GM21786 (cell line): ENCODE results near the gene CHCHD4.

ENCODE experiments used
- ATAC-seq: cut with Tn5 transposase; IDR thresholded peaks from one replicate; pipeline ENCODE4 v1.9.1; 2021; ENCODE audit not compliant: unreplicated experiment

The CHCHD4 gene

DNA sequence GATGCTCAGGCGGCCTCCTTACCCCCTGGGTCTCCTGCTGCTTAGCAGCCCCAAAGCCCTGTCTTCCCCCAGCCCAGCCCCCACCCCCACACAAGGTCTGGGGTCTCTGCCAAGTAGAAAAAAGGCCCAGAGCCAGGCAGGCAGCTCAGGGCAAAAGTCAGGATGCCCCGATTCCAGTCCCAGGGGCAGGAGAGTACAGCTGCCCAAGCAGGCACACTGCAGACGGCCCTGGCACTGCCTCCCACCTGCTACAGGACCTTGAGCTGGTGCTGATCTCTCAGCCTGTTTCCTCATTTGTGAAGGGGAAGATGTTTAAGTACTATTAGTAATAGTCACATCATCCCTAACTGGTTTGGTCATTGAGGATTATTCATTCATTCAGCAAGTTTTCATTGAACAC lies 12.8 kb upstream of the CHCHD4 start:
- ATAC-seq, result no peak

DNA sequence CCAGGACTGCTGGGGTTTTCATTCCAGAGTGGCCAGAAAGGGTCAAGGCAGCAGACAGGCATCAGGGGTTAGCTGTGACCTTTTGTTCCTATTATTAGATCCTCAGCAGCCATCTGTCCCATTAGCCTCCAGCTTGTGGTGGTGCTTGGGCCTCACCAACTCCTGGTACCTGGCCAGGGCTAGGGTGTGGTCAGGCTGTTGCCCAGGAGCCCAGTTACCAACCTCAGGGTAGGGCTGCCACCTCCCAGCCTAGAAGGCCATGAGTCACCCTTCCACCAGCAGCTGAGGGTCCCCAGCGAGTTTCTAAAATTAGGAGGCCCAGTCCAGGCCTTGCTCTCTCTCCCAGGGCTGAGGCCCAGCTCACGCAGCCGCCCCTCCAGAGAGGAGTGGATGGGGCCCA lies 12.3 kb upstream of the CHCHD4 start:
- ATAC-seq, result no peak

DNA sequence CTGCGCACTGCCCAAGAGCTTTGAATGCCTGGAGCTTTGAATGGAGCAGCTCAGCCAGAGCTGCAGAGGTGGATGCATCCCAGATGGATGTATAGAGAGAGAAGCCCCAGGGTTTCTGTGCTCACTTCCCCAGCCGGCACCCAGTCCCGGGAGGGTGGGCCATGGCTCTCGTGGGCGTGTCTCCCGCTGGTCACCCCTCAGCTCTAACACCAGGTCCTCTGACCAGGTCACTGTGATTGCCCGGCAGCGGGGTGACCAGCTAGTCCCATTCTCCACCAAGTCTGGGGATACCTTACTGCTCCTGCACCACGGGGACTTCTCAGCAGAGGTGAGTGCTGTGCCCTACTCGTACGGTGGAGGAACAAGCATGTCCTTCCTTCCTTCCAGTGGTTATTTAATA lies 10.9 kb upstream of the CHCHD4 start:
- no peak for ATAC-seq

DNA sequence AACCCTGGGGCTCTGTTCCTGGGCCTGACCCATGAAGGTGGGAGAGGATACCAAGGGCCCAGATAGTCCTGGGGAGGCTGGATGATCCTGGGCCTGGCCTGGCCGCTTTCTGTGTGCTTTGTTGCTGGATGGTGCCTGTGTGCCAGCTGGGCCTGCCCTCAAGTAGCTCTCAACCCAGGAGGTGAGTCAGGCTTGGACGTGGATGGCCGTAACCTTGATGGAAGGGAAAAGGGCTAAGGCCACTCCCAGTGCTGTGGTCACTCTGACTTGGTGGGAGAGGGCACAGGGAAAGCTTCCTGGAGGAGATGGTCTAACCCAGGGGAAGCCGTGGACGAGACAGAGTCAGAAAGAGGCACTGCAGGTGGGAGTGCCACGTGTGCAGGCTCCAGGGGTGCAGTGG lies 9.6 kb upstream of the CHCHD4 start:
- ATAC-seq, result no peak

DNA sequence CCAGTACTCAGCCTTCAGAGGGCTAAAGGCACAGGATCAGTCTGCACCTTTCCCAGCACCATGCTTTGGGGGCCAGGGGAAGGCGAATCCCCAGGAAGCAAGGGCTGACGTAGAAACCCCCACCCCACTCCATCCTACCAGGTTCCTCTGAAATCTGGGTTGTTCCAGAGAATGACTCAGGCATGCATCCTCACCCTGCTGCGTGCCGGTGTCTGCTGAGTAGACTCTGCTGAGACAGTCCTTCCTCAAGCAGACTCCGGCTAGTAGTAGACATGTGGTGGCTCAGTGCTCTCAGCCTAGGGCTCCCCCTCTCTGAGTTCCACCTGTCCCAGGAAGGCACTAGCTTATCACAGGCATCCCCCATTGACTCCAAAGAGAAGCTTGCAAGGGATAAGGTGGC lies 9.2 kb upstream of the CHCHD4 start:
- ATAC-seq, result no peak

DNA sequence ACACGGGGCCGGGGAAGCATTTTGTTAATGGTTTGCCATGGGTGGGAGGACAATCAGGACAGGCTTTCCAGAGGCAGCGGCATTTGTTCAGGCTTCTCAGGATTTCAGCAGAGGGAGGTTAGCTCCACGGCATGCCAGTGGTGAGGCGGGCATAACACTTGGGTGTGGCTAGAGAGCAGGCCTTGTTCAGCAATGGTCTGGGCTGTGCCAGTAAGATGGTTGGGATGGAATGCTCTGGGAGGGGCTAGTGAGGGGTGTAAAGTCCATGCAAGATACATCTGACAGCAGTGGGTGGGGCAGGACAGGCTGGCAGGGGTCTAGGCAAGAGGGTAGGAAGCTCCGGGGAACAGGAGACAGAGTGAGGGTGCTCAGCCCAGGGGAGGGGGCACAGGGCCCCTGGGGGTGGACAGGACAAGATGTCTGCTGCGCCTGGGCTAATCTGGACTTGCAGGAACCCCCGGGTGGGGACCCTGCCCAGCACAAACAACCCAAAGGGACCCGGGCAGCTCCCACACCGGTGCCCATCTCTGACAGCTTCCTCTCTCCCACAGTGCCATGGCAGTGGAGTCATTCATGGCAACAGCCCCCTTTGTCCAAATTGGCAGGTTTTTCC lies 8.6 kb upstream of the CHCHD4 start:
- no peak for ATAC-seq

DNA sequence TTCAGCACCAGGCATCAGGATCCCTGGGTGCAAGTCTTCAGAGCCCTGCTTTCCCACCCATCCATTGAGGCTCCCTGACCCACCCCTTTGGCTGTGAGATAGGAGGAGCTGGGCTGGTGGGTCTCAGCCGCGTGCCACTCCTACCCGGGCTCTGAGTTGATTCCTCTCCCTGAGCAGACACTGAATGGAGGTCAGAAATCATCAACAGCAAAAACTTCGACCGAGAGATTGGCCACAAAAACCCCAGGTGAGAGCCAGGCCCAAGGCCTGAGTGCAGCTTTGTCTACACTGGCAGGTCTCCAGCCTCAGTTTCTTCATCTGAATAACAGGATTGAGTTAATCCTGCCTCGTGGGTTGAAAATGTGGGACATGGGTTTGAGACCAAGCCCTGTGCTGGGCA lies 8.0 kb upstream of the CHCHD4 start:
- ATAC-seq, result no peak

DNA sequence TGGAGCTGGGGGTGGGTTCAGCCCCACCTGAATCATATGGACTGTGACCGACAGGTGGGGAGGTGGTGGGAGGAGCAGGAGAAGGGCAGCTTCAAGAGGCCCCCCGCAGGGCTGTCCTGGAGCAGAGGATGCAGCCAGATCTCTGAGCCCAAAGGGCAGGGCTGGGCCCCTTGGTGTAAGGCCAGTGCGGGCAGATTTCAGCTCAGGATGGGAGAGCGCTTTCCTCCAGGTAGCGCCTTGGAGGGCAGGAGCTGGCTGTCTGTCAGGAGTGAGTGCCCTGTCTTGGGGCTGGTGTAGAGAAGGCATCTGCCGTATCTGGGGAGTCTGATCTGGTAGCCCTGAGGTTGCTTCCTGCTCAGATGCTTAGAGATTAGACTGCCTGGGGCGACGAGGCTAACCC lies 7.5 kb upstream of the CHCHD4 start:
- ATAC-seq, result no peak

DNA sequence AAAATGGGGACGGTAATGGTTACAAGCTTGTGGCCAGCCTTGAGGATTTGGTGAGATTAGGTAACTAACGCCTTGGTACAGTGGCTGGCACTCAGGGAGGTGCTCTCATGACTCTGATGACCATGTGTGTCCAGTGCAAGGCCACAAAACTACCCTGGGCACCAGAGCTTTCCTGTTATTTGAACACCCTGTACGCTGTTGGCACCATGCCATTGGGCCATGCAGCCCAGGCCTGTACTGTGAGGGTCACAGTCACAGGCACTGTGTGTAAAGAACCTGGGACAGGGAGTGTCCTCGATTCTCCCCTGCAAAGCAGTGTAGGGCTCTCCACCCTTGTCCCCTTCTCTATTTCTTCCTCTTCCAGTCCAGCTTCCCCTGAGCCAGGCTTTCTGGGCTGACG lies 6.5 kb upstream of the CHCHD4 start:
- ATAC-seq, result no peak

DNA sequence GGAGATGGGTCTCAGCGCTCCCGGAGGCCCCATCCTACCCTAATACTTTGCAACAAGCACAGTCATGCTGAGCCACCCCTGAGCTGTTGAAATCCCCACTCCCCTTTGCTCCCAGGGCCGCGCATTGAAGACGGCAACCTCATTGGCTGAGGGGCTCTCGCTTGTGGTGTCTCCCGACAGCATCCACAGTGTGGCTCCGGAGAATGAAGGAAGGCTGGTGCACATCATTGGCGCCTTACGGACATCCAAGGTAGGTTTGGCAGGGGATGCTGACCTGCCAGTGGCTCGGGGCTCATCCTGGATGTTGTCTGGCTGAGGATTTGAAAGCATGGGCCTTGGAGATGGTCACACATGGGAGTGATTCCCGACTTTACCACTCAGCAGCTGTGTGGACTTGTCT lies 6.0 kb upstream of the CHCHD4 start:
- no peak for ATAC-seq

DNA sequence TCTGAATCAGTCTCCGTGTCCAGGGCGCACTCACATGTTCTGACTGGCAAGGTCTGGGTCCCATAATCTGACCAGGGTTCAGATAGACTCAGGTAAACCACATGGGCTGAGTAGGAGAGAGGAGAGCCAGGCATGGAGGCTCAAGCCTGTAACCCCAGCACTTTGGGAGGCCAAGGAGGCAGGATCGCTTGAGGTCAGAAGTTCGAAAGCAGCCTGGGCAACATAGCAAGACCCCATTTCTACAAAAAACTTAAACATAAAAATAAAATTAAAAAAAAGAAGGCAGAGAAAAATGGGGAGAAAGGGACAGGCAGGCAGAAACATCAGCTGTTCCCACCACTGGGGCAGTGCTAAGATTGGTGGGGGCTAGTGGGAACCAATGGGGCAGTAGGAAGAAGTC lies 5.6 kb upstream of the CHCHD4 start:
- ATAC-seq, result no peak

DNA sequence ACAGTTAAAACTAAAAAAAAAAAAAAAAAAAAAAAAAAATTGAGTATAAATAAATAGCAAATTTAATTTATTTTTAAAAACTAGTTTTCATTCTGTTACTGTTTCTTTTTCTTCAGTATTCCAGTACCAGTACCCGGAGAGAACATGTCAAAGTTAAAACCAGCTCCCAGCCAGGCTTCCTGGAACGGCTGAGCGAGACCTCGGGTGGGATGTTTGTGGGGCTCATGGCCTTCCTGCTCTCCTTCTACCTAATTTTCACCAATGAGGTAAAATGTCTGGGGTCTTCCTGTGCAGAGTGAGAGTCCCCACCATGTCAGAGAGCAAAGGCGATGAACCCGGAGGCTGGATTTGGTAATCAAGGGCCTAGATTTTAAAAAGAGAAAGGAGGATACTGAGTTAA lies 4.6 kb upstream of the CHCHD4 start:
- ATAC-seq, result no peak

DNA sequence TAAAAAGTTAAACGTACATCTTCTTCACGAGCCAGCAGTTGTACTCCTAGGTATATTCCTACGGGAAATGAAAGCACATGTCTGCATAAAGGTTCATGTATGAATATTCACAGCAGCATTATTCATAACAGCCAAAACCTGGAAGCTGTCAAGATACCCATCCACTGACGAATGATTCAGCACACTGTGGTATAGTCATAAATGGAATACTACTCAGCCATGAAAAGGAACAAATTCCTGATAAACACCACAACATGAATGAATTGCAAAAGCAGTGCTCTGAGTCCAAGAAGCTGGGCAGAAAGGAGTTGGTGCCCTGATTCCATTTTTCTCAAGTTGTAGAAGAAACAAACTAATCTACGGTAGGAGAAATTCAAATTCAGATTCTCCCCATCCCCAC lies 4.1 kb upstream of the CHCHD4 start:
- no peak for ATAC-seq

DNA sequence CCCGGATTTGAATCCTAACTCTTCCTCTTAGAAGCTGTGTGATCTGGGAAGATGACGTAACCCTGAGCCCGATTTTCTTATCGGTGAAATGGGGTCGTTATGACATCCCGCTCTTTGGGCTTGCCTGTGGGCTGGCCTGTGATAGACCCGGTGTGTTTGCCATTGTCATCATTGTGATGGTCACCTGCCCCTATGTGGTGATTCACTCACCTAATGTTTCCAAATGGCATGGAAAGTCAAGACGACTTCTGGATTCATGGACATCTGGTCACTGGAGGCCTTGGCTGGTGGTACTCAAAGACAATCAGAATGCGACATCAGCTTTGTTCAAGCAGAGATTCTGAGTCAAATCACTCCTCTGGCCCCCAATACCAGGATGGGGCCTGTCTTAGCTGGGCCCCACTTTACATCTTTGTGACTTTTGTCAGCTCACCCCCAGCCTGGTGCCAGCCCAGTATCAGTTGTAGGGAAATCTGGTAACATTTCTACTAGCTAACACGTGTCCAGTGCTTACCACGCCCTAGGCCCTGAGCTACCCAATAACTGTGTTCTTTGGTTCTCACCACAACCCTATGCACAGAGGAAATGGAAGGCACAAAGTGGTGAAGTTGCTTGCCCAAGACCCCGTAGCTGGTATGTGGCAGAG lies 3.0 kb upstream of the CHCHD4 start:
- no peak for ATAC-seq

DNA sequence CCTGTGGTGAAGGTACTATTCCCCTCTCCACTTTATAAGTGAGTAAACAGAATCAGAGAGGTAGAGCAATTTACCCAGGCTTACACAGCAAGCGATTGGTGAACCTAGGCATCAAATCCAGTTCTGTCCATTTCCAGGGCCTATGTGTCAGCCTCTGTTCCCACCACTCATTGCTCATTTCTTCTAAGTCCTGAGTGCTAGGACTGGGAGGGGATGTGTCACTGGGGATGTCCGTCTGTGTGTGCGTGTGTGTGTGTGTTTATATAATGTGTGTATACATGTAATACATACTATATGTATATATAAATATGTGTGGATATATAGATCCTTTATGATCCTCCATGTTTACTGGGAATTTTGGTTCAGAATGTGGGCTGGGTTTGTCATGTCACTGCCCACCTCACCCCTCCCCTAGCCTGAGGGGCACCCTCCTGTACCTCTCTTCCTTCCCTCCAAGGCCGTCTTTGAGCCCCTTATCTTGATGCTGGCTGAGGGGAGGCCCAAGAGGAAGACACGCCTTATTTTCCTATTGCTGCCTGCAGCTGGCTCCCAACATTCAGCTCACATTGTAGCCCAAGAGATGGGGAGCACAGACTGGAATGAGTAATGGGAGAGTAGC lies 2.3 kb upstream of the CHCHD4 start:
- ATAC-seq, result no peak

DNA sequence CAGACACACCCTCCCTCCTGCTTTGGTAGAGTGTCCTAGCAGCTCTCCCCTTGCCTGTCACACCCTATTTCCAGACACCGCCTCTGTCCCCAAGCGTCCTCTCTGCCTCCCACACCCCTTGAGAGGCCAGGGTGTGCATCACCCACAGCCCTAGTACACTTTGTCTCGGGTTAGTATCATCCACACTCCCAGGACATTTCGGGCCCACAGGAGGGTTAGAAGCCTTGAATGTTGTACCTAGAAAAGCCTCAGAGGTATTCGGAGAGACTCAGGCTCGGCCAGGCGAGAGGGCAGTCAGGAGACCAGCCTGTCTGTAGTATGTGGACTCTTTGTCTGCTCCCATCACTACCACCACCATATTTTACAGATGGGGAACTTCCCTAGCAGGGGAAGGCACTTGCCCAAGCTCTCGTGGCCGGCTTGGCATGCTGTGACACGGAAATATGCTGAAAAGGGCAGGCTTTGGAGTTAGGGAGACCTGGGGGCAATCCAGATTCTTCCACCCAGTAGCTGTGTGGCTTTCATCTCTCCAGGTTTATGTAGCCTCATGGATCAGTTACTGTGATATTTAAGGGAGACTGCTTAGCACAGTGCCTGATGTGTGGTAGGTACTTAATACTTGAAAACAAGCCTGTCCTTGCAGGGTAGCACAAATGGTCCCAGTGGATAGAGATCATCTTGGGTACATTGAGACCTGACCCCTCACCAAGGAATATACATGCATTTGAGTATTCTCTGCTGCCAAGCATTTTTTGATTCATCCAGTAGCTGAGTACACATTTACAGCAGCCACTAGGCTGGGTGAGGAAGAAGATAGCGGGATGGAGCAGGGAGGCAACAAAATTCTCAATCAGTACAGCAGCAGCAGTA lies 1.6 kb upstream of the CHCHD4 start:
- no peak for ATAC-seq

DNA sequence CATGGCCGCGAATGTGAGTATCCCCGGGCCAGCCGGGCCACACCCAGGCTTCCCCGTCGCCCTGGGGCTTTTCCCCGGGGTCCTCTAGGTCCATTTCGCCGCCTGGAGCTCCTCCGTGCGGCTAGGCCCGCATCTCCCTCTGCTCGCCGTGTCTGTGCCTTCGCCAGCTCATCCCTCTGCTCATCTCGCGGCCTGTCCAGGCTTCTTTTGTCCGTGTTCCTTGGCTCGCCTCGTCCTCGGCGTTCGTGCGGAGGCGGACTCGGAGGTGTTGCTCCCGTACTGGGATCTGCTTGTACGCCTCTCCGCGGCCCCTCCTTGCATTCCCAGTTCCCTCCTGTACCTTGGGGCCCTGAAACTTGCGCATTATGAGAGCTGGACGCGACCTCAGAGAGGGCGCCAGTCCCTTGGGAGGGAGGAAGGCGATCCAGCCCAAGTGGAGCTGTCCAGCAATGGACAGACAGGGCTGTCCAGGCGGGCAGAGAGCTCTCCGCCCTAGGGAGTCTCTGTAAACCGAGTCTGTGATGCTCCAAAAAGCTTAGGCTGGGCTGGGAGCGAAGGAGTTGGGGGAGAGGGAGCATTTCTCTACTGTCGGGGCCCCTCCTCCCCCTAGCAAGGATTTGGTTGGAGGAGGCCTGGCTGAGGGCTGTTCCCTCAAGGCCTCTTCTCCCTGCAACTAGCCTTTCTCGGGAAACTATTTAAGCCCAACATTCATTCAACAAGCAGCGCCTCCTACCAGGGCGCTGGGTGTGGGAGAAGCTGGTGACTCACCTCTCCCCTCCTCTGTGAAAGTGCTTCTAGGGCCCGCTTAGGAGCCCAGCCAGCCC lies 735 bp upstream of the CHCHD4 start:
- peak; percentile 21 for ATAC-seq

DNA sequence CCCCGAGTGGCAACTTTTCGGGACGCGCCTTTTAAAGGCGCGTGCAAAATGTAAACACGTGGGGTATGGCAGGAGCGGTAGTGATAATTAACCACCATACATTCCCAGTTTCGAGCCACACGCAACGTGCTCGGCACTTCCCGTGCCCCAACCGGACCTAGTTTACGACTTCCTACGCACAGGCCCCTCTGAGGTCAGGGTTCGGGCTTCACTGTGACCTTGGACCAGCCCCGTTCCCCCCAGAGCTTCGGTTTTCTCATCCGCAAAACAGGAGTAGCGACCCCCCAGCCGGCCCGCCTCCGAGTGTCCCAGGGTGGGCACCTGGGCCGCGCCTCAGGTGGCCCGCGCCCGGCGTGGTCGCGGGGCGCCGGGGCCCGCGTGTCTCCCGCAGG lies 451 bp downstream of the CHCHD4 start:
- ATAC-seq, result peak; percentile 52

DNA sequence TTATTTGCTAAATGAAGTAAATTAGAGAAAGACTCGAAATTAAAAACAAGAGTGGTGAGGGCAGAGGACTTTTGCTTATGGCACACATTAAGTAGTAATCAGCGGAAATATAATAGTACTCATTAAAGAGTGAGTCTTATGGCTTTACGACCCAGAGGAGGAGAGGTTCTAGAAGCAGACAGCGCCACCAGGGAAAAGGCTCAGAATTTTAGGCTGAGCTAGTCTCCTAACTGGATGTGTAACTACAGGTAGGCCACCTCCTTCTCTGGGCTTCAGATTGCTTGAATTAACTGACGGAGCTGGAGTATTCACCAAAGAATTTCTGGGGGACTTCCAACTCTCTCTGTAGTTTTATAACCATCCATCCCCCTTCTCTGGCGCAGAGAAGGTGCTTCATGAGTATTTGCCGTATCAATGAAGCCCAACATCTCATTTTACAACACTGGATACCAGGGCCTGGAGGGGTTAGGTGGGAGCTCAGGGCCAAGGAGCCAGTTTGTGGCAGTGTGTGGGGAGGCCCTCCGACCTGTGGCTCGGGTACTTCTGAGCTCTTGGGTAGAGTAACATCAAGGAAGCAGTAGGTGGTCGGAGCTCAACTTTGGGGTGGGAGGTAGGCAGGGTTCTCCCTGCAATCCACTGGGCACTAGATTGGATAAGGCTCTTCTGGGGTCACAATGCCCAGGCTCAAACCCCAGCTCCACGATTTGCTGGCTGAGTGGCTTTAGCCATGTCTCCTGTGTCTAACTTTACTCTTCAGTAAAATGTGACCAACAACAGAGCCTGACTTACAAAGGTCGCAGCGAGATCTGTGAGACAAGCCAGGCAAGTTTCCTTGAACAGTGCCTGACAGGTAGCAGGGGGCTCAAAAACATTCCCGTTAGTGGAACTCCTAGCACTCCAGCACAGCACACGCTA lies 1.1 kb downstream of the CHCHD4 start:
- ATAC-seq, result no peak

DNA sequence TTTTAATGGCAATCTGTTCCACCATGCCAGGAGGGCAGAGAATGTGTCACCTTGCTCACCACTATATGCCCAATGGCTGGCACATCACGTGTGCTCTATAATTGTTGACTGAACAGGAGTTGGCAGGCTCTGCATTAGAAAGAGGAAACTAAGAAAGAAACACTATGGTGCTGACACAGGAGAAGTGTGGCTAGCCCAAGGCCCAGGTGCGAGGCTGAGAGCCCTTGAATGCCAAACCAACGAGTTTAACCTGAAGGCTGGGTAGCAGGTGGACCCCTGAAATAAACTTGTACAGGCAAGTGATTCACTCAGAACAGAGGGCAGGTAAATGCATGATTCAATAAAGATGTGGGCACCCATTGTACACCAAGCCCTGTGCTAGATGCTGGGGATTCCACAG lies 2.4 kb downstream of the CHCHD4 start:
- ATAC-seq, result no peak
